ENCODE results near the gene NPAS2. TPM values are rescaled to one million over a fixed set of nuclear protein-coding genes. Genes with fewer than 3 reads are reported as not detected.

The NPAS2 gene
- total and polyA plus RNA-seq, 2 of the 8 experiments (the other 6 are each of a cell fraction or from before 2014, with no cell fraction given) = 1.8 to 1.9 TPM

GRCh38 chr2:100782380-100782878 is 37.5 kb upstream of the NPAS2 start (continued):
- TF ChIP-seq CHD7 (IDR thresholded peaks at IDR 0.05; ENCODE audit: insufficient replicate concordance, low read length) = no peak
- TF ChIP-seq BACH1 (IDR thresholded peaks at IDR 0.05; ENCODE audit: low read length) = no peak
- TF ChIP-seq TAF7 (optimal IDR thresholded peaks at IDR 0.05; ENCODE audit: borderline replicate concordance, low read depth, low read length) = no peak
- no peak for TF ChIP-seq CREB1 (IDR thresholded peaks at IDR 0.05)
- TF ChIP-seq ATF3 (IDR thresholded peaks at IDR 0.05; ENCODE audit: insufficient read depth, low read depth, low read length) = no peak
- TF ChIP-seq POLR2AphosphoS5 (IDR thresholded peaks at IDR 0.05; ENCODE audit: low read depth, low read length) = no peak

All from H1 (cell line).